Stimulated activated CD8-positive, alpha-beta memory T cell treated with anti-CD3 and anti-CD28 coated beads, Interleukin-7, amount 100 ng/mL, for 24 hours (primary cell): Measurements from ENCODE around the gene MYADML2.
"Not testable (repeated sequence)": the region's sequence is repeated elsewhere in the genome, so short reads cannot be mapped to it uniquely, and the experiment has no call there.

Experiments
- DNase-seq: peaks from one replicate; pipeline ENCODE4 v3.0.0-alpha.2; 2020; ENCODE audit warnings: low read depth

The MYADML2 gene

GRCh38 chr17:81947189-81947588 is at the start of gene MYADML2:
Gene MYADML2 (minus strand): TSS chr17:81947233. CDS start chr17:81941741, 5,492 bp downstream.
- no peak for DNase-seq

- no peak for DNase-seq
Observed at GRCh38 chr17:81996232-81996756, 49.3 kb upstream of the MYADML2 start.

GRCh38 chr17:81995463-81996231 is 48.6 kb upstream of the MYADML2 start:
- DNase-seq = no peak

- no peak for DNase-seq
Observed at GRCh38 chr17:81994593-81995462, 47.8 kb upstream of the MYADML2 start.

GRCh38 chr17:81993729-81994592 is 46.9 kb upstream of the MYADML2 start:
- no peak for DNase-seq

GRCh38 chr17:81992306-81993102 is 45.5 kb upstream of the MYADML2 start:
- DNase-seq = no peak

- no peak for DNase-seq
Observed at GRCh38 chr17:81991684-81992305, 44.8 kb upstream of the MYADML2 start.

GRCh38 chr17:81990836-81991683 is 44.0 kb upstream of the MYADML2 start:
- no peak for DNase-seq

GRCh38 chr17:81987161-81987770 is 40.2 kb upstream of the MYADML2 start:
- DNase-seq = no peak

- DNase-seq = no peak
Observed at GRCh38 chr17:81986606-81987005, 39.6 kb upstream of the MYADML2 start.

GRCh38 chr17:81984773-81985410 is 37.9 kb upstream of the MYADML2 start:
- DNase-seq = no peak

GRCh38 chr17:81983639-81984373 is 36.8 kb upstream of the MYADML2 start:
- DNase-seq = no peak

GRCh38 chr17:81983011-81983638 is 36.1 kb upstream of the MYADML2 start:
- DNase-seq = no peak

- DNase-seq = not testable (repeated sequence)
Observed at GRCh38 chr17:81981511-81981910, 34.5 kb upstream of the MYADML2 start.

- DNase-seq = no peak
Observed at GRCh38 chr17:81980707-81981343, 33.8 kb upstream of the MYADML2 start.

GRCh38 chr17:81980122-81980521 is 33.1 kb upstream of the MYADML2 start:
- DNase-seq = no peak
